Colonic mucosa (tissue), 4 donors: ENCODE results near the gene MACROD2. TPM values are rescaled to one million over a fixed set of nuclear protein-coding genes. Genes with fewer than 3 reads are reported as not detected.

ENCODE experiments used
- DNase-seq: peaks from one replicate; pipeline ENCODE4 v3.0.0-alpha.2; 2020
- H3K27ac ChIP-seq: fragments of 200-600 bp; one replicate; pipeline ENCODE4 v1.8.0; 2021
- H3K27me3 ChIP-seq: fragments of 200-600 bp; one replicate; pipeline ENCODE4 v1.8.0; 2021
- H3K36me3 ChIP-seq: fragments of 200-600 bp; one replicate; pipeline ENCODE4 v1.8.0; 2021
- H3K4me1 ChIP-seq: fragments of 200-600 bp; one replicate; pipeline ENCODE4 v1.8.0; 2021; ENCODE audit warnings: mild to moderate bottlenecking
- H3K4me3 ChIP-seq: fragments of 200-600 bp; one replicate; pipeline ENCODE4 v1.8.0; 2021
- H3K9ac ChIP-seq, 2 donors: one replicate each; pipeline ENCODE4 v1.7.0; 2013; ENCODE audit warnings: control low read depth in 2 of 2, low read depth in 2 of 2, low read length in 2 of 2
- H3K9me3 ChIP-seq: fragments of 200-600 bp; one replicate; pipeline ENCODE4 v1.8.0; 2021
- intact Hi-C: fragments of 100-400 bp; cut with DNase I; formaldehyde crosslinking; loops from one replicate; pipeline ENCODE4 v1.14.1; 2022
- total RNA-seq, 2 donors: library from RNA; stranded (reverse); fragmentation: NEBNext Ultra II Directional in 1 of 2; extraction: Animal tissue kit (Norgen Biotek cat#: 25700) in 1 of 2; gene quantifications; one replicate each; pipeline ENCODE4 v1.2.1, GENCODE V29; 2021
- TF ChIP-seq, protein P1 (sequence below): fragments of 200-600 bp; IDR thresholded peaks from one replicate; pipeline ENCODE4 v1.8.0; 2022; ENCODE audit warnings: antibody characterized with exemption, mild to moderate bottlenecking
- donor health status: healthy.
- donor health status: DM: no; HTN: no; CAD: no.
- donor health status: DM: no; HTN: no; CAD: no.

Gene MACROD2
- total RNA-seq, 2 donors from 2014 or later: 3.2 to 3.3 TPM

DNA sequence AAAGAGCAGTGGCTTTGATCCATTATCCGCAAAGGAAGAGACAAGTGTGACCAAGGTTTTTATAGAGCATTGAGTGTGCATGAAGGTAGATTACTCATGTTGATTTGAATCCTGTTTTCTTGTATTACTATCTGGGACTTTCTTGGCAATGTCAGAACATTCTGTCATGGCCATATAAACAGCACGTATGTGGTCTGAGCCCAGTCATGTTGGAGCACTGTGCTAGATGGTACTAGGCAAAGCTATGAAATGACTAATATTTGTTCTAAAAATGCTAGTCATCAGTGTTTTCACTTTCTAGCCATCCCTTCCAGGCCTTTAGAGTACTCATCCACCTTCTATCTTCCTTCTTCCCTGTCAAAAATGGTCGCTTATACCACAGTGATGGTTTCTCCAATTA lies 620.7 kb downstream of the MACROD2 start:
- no peak overlapping the region for H3K4me3 ChIP-seq
- no peaks in the 10 kb centered on the region for H3K36me3 ChIP-seq
- no peak for DNase-seq
- no peaks in the 10 kb centered on the region for H3K27me3 ChIP-seq
- TF ChIP-seq, protein P1, sequence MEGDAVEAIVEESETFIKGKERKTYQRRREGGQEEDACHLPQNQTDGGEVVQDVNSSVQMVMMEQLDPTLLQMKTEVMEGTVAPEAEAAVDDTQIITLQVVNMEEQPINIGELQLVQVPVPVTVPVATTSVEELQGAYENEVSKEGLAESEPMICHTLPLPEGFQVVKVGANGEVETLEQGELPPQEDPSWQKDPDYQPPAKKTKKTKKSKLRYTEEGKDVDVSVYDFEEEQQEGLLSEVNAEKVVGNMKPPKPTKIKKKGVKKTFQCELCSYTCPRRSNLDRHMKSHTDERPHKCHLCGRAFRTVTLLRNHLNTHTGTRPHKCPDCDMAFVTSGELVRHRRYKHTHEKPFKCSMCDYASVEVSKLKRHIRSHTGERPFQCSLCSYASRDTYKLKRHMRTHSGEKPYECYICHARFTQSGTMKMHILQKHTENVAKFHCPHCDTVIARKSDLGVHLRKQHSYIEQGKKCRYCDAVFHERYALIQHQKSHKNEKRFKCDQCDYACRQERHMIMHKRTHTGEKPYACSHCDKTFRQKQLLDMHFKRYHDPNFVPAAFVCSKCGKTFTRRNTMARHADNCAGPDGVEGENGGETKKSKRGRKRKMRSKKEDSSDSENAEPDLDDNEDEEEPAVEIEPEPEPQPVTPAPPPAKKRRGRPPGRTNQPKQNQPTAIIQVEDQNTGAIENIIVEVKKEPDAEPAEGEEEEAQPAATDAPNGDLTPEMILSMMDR: no peak
- intact Hi-C loops: no loop called here
- H3K27ac ChIP-seq: no peak overlapping the region
- no peak overlapping the region for H3K9ac ChIP-seq
- no peaks in the 10 kb centered on the region for H3K9me3 ChIP-seq
- H3K4me1 ChIP-seq: no peaks in the 10 kb centered on the region

DNA sequence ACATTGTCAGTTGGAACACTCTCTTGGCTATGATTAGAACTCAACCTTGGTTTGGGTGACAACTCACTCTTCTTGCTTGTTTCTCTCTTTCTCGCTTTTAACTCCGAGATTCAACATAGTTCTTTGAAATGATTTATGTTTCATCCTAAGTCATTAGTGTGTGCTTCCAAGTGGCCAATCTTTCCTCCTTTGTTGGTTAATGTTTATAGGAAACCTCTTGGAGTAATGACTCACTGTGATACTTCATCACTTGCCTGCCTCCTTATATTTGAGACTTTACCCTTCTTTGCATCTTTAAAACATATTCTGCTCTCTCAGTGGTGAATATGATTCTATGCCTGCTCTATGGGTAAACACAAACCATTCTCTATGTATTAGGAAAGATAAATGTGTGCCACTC lies 621.8 kb downstream of the MACROD2 start:
- Histone ChIP-seq H3K27me3 (no peaks in the 10 kb centered on the region), H3K4me1 (no peaks in the 10 kb centered on the region), H3K27ac (no peak overlapping the region), H3K36me3 (no peaks in the 10 kb centered on the region), H3K9ac (no peak overlapping the region), H3K9me3 (no peaks in the 10 kb centered on the region), H3K4me3 (no peak overlapping the region)
- TF ChIP-seq, protein P1: no peak
- no peak for DNase-seq
- intact Hi-C loops: no loop called here

DNA sequence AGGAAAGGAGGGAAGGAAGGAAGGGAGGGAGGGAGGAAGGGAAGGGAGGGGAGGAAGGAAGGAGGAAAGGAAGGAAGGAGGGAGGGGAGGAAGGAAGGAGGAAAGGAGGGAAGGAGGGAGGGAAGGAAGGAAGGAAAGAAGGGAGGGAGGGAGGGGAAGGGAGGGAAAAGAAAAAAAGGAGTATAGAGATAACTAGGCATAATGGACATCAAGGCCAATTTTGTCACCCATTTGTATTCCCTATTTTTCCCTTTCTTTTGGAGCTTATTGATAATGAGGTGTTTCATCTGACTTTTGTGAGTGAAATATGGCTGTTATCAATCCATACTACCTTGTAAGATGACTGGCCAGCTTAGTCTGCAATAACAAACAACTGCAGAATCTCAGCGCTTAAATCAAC lies 624.1 kb downstream of the MACROD2 start:
- no peaks in the 10 kb centered on the region for H3K27me3 ChIP-seq
- intact Hi-C loops: no loop called here
- no peak for DNase-seq
- no peak overlapping the region for H3K9ac ChIP-seq
- H3K9me3 ChIP-seq: no peaks in the 10 kb centered on the region
- no peaks in the 10 kb centered on the region for H3K4me1 ChIP-seq
- no peaks in the 10 kb centered on the region for H3K36me3 ChIP-seq
- no peak overlapping the region for H3K4me3 ChIP-seq
- no peak overlapping the region for H3K27ac ChIP-seq
- TF ChIP-seq, protein P1: no peak

DNA sequence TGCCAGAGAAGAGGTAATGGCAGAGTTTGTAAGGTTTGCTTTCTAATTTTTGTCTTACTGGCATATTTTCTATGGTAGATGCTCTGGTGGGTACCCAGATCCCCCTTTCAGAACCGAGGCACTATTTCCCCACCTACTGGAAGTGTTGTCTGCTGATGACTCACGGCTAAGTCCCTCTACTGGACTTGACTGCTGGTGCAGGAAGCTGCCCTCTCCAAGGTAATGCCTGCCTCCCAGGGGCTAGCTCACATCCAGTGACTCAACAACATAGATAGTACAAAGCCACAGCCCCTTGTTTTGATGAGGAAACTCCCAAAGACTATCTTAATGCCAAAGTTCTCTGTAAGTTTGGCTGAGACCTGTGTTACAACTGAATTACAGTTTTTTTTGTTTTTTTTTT lies 627.5 kb downstream of the MACROD2 start:
- Histone ChIP-seq H3K27ac (no peak overlapping the region), H3K9me3 (no peaks in the 10 kb centered on the region), H3K9ac (no peak overlapping the region), H3K4me3 (no peak overlapping the region), H3K27me3 (no peaks in the 10 kb centered on the region), H3K4me1 (no peaks in the 10 kb centered on the region), H3K36me3 (no peaks in the 10 kb centered on the region)
- TF ChIP-seq, protein P1: no peak
- no peak for DNase-seq
- intact Hi-C loops: no loop called here

DNA sequence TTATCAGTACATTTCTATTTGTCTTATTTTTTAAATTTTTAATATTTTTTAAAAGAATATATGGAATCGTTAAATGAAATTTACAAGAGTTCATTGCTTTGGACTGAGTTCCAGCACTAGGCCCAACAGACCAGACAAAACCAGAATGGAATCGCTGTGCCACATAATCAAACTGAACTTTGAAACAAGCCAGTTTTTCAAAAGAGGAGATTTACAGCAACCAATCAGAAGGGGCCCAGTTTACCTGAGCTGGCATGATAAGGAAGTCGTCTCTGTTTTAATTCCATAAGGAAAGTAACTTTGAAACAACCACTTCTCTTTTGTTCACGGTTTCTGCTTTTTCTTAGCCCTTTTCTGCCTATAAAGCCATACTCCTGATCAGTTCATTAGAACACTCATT lies 635.7 kb downstream of the MACROD2 start:
- Histone ChIP-seq H3K36me3 (no peaks in the 10 kb centered on the region), H3K4me1 (no peaks in the 10 kb centered on the region), H3K9ac (no peak overlapping the region), H3K27ac (no peak overlapping the region), H3K27me3 (no peaks in the 10 kb centered on the region), H3K9me3 (no peaks in the 10 kb centered on the region), H3K4me3 (no peak overlapping the region)
- intact Hi-C loops: no loop called here
- TF ChIP-seq, protein P1: no peak
- DNase-seq: peak; percentile 61

DNA sequence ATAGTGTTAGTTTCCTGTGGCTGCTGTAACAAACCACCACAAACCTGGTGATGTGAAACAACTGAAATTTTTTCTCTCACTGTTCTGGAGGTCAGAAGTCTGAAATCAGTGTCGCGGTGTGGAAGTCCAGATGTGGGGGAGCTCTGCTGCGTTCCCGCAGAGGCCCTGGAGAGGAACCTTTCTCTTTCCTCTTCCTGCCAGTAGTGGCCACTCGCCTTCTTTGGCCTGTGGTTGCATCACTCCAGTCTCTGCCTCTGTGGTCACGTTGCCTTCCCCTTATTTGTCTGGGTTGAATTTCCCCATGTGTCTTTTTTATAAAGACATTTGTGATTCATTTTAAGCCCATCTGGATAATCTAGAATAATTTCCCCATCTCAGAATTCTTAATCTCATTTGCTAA lies 637.6 kb downstream of the MACROD2 start:
- TF ChIP-seq, protein P1: no peak
- H3K9me3 ChIP-seq: no peaks in the 10 kb centered on the region

More for the DNA sequence above, 637.6 kb downstream of the MACROD2 start:
- H3K4me3 ChIP-seq: no peak overlapping the region
- H3K9ac ChIP-seq: no peak overlapping the region
- H3K36me3 ChIP-seq: no peaks in the 10 kb centered on the region
- no peak for DNase-seq
- H3K27ac ChIP-seq: no peak overlapping the region
- no peaks in the 10 kb centered on the region for H3K27me3 ChIP-seq
- H3K4me1 ChIP-seq: no peaks in the 10 kb centered on the region
- intact Hi-C loops: no loop called here
